H9 (cell line): ENCODE data around the gene TGIF2LX. TPM values are rescaled to one million over a fixed set of nuclear protein-coding genes. Genes with fewer than 3 reads are reported as not detected.
"Not testable (repeated sequence)": the region's sequence is repeated elsewhere in the genome, so short reads cannot be mapped to it uniquely, and the experiment has no call there.

ENCODE experiments used
- DNase-seq: peaks from one replicate; pipeline ENCODE4 v3.0.0-alpha.2; 2017
- H2AFZ ChIP-seq: one replicate; pipeline ENCODE4 v1.6.1; 2013; ENCODE audit warnings: mild to moderate bottlenecking, low read length, control low read depth, moderate library complexity
- H2AK5ac ChIP-seq: 2 replicates; pipeline ENCODE4 v1.6.1; 2013; ENCODE audit warnings: low read length, control low read depth, mixed read lengths; ENCODE audit not compliant: insufficient read length
- H2BK120ac ChIP-seq: one replicate; pipeline ENCODE4 v1.6.1; 2013; ENCODE audit warnings: low read depth, mild to moderate bottlenecking, low read length, control low read depth, inconsistent platforms; ENCODE audit not compliant: poor library complexity, severe bottlenecking
- H2BK12ac ChIP-seq: 2 replicates; pipeline ENCODE4 v1.6.1; 2013; ENCODE audit warnings: low read length, control low read depth, mixed read lengths, low read depth; ENCODE audit not compliant: insufficient read length
- H2BK15ac ChIP-seq: 2 replicates; pipeline ENCODE4 v1.6.1; 2013; ENCODE audit warnings: low read depth, low read length, control low read depth
- H2BK20ac ChIP-seq: one replicate; pipeline ENCODE4 v1.6.1; 2013; ENCODE audit warnings: low read depth, mild to moderate bottlenecking, low read length, control low read depth, inconsistent platforms; ENCODE audit not compliant: poor library complexity, severe bottlenecking
- H2BK5ac ChIP-seq: 2 replicates; pipeline ENCODE4 v1.6.1; 2013; ENCODE audit warnings: low read length, control low read depth, mixed read lengths; ENCODE audit not compliant: insufficient read length
- H3K14ac ChIP-seq: 2 replicates; pipeline ENCODE4 v1.6.1; 2013; ENCODE audit warnings: low read length, control low read depth; ENCODE audit not compliant: insufficient read depth
- H3K18ac ChIP-seq: 2 replicates; pipeline ENCODE4 v1.6.1; 2013; ENCODE audit warnings: low read depth, mild to moderate bottlenecking, mixed read lengths, low read length, control low read depth; ENCODE audit not compliant: insufficient read length
- H3K23ac ChIP-seq: 2 replicates; pipeline ENCODE4 v1.6.1; 2013; ENCODE audit warnings: low read length, control low read depth, mixed read lengths, low read depth; ENCODE audit not compliant: insufficient read length
- H3K23me2 ChIP-seq: 2 replicates; pipeline ENCODE4 v1.6.1; 2013; ENCODE audit warnings: low read depth, mild to moderate bottlenecking, mixed read lengths, low read length, control low read depth; ENCODE audit not compliant: insufficient read length, poor library complexity, severe bottlenecking
- H3K27ac ChIP-seq: 2 replicates; pipeline ENCODE4 v1.5.1; 2013; ENCODE audit warnings: low read length, control low read depth, mixed read lengths, low read depth; ENCODE audit not compliant: insufficient read length
- H3K27me3 ChIP-seq: 2 replicates; pipeline ENCODE4 v1.6.1; 2013; ENCODE audit warnings: low read length, control low read depth, inconsistent platforms; ENCODE audit not compliant: insufficient read depth
- H3K4ac ChIP-seq: 2 replicates; pipeline ENCODE4 v1.6.1; 2013; ENCODE audit warnings: low read depth, mild to moderate bottlenecking, control low read depth, inconsistent platforms, low read length, moderate library complexity
- H3K4me1 ChIP-seq: 2 replicates; pipeline ENCODE4 v1.6.1; 2013; ENCODE audit warnings: low read length, control low read depth, inconsistent platforms; ENCODE audit not compliant: insufficient read depth
- H3K4me2 ChIP-seq: 2 replicates; pipeline ENCODE4 v1.6.1; 2013; ENCODE audit warnings: low read length, control low read depth, mixed read lengths; ENCODE audit not compliant: insufficient read length, insufficient read depth
- H3K56ac ChIP-seq: 2 replicates; pipeline ENCODE4 v1.6.1; 2013; ENCODE audit warnings: low read depth, mild to moderate bottlenecking, mixed read lengths, low read length, control low read depth; ENCODE audit not compliant: insufficient read length
- H3K79me1 ChIP-seq: 2 replicates; pipeline ENCODE4 v1.6.1; 2013; ENCODE audit warnings: low read depth, mild to moderate bottlenecking, moderate library complexity, low read length, control low read depth, inconsistent platforms; ENCODE audit not compliant: insufficient read depth, poor library complexity, severe bottlenecking
- H3K79me2 ChIP-seq: 2 replicates; pipeline ENCODE4 v1.6.1; 2013; ENCODE audit warnings: low read length, control low read depth, inconsistent platforms; ENCODE audit not compliant: insufficient read depth
- H3K9ac ChIP-seq: 2 replicates; pipeline ENCODE4 v1.6.1; 2013; ENCODE audit warnings: low read length, control low read depth, mixed read lengths; ENCODE audit not compliant: insufficient read length; ENCODE audit errors: extremely low read depth
- H3K9me3 ChIP-seq: one replicate; pipeline ENCODE4 v1.6.1; 2013; ENCODE audit warnings: low read depth, low read length, inconsistent platforms; ENCODE audit not compliant: control insufficient read depth
- H3T11ph ChIP-seq: one replicate; pipeline ENCODE4 v1.6.1; 2013; ENCODE audit warnings: mild to moderate bottlenecking, low read length, control low read depth, inconsistent platforms
- H4K20me1 ChIP-seq: one replicate; pipeline ENCODE4 v1.6.1; 2013; ENCODE audit not compliant: control insufficient read depth, insufficient read length, insufficient read depth
- H4K5ac ChIP-seq: 2 replicates; pipeline ENCODE4 v1.6.1; 2013; ENCODE audit warnings: low read depth, mild to moderate bottlenecking, mixed read lengths, low read length, control low read depth; ENCODE audit not compliant: insufficient read length
- H4K8ac ChIP-seq: replicated peaks from 2 replicates; pipeline ENCODE4 v1.6.1; 2013; ENCODE audit warnings: low read length, control low read depth, mixed read lengths, low read depth; ENCODE audit not compliant: insufficient read length
- H4K91ac ChIP-seq: 2 replicates; pipeline ENCODE4 v1.6.1; 2013; ENCODE audit warnings: low read depth, mild to moderate bottlenecking, moderate library complexity, mixed read lengths, low read length, control low read depth; ENCODE audit not compliant: insufficient read length
- H3K27ac Mint-ChIP-seq, 3 experiments: 2 replicates in 2 of 3; 3 replicates in 1 of 3; pipeline ENCODE4 v1.8.0; 2020 to 2021; ENCODE audit warnings: mixed read lengths in 3 of 3, mild to moderate bottlenecking in 1 of 3, moderate library complexity in 1 of 3
- H3K27me3 Mint-ChIP-seq: 2 replicates; pipeline ENCODE4 v1.8.0; 2021; ENCODE audit warnings: low read depth, mild to moderate bottlenecking, moderate library complexity, mixed read lengths
- H3K36me3 Mint-ChIP-seq, 3 experiments: 2 replicates in 2 of 3; 3 replicates in 1 of 3; pipeline ENCODE4 v1.8.0; 2020 to 2021; ENCODE audit warnings: low read depth in 3 of 3, mixed read lengths in 3 of 3; ENCODE audit not compliant: insufficient read depth in 1 of 3
- H3K4me1 Mint-ChIP-seq, 2 experiments: 2 replicates each; pipeline ENCODE4 v1.8.0; 2020; ENCODE audit warnings: mixed read lengths in 2 of 2
- H3K4me3 Mint-ChIP-seq, 2 experiments: 2 replicates in 1 of 2; 3 replicates in 1 of 2; pipeline ENCODE4 v1.8.0; 2020 to 2021; ENCODE audit warnings: mild to moderate bottlenecking in 2 of 2, mixed read lengths in 2 of 2, moderate library complexity in 1 of 2
- H3K9me3 Mint-ChIP-seq, 2 experiments: 2 replicates in 1 of 2; 3 replicates in 1 of 2; pipeline ENCODE4 v1.8.0; 2020; ENCODE audit warnings: mild to moderate bottlenecking in 2 of 2, mixed read lengths in 2 of 2, moderate library complexity in 1 of 2
- WGBS: extraction: QIAGEN DNeasy Blood & Tissue Kit; methylation state at CpG from one replicate; pipeline ENCODE4 v1.1.7; 2013; ENCODE audit warnings: missing lambda C conversion rate, low lambda C conversion rate, mixed read lengths; ENCODE audit not compliant: insufficient read length; ENCODE audit errors: extremely low coverage; 5-methylcytosine and 5-hydroxymethylcytosine counted together
- total RNA-seq: library from RNA; stranded (reverse); gene quantifications from 2 replicates; pipeline ENCODE4 v1.2.1, GENCODE V29; 2021

The TGIF2LX gene
- total RNA-seq, 1 experiment from 2014 or later: not detected

- H2BK5ac ChIP-seq, H3K9me3 Mint-ChIP-seq, H3K36me3 Mint-ChIP-seq, H3K27me3 Mint-ChIP-seq, H4K8ac ChIP-seq, H2BK120ac ChIP-seq, H3K9ac ChIP-seq, H2AK5ac ChIP-seq, H3K9me3 ChIP-seq, H3K23me2 ChIP-seq, H3K27me3 ChIP-seq, H2BK12ac ChIP-seq, H4K5ac ChIP-seq, DNase-seq, H3K4me1 ChIP-seq, H3K27ac Mint-ChIP-seq, H2AFZ ChIP-seq, H3K4ac ChIP-seq, H3K18ac ChIP-seq, H3K4me3 Mint-ChIP-seq, H3K56ac ChIP-seq, H4K20me1 ChIP-seq, H3T11ph ChIP-seq, H3K14ac ChIP-seq, H3K27ac ChIP-seq, H2BK15ac ChIP-seq, H3K4me1 Mint-ChIP-seq, H4K91ac ChIP-seq, H3K23ac ChIP-seq, H3K79me2 ChIP-seq, H2BK20ac ChIP-seq, H3K79me1 ChIP-seq, H3K4me2 ChIP-seq: not testable (repeated sequence)
- no CpG with 5 or more reads among the region's 5 CpGs for WGBS
Observed at GRCh38 chrX:89943077-89943476, 21.4 kb downstream of the TGIF2LX start.

- H3K27me3 Mint-ChIP-seq, H2AFZ ChIP-seq, H3K4me1 Mint-ChIP-seq, H3K27ac Mint-ChIP-seq, H2AK5ac ChIP-seq, H4K5ac ChIP-seq, H3K27me3 ChIP-seq, H4K91ac ChIP-seq, H3K36me3 Mint-ChIP-seq, H3K79me1 ChIP-seq, H3K14ac ChIP-seq, H3T11ph ChIP-seq, H3K18ac ChIP-seq, H3K4ac ChIP-seq, H3K79me2 ChIP-seq, H3K56ac ChIP-seq, H4K8ac ChIP-seq, H2BK5ac ChIP-seq, H3K9me3 ChIP-seq, H3K27ac ChIP-seq, DNase-seq, H3K9ac ChIP-seq, H2BK15ac ChIP-seq, H2BK20ac ChIP-seq, H3K23me2 ChIP-seq, H2BK12ac ChIP-seq, H3K4me2 ChIP-seq, H3K4me3 Mint-ChIP-seq, H4K20me1 ChIP-seq, H3K4me1 ChIP-seq, H3K23ac ChIP-seq, H2BK120ac ChIP-seq: not testable (repeated sequence)
- no CpG with 5 or more reads among the region's 24 CpGs for WGBS
- H3K9me3 Mint-ChIP-seq: peaks cover 9 to 18% of the 10 kb centered on the region in 2 experiments; a peak in 4 of 5 replicates
Observed at GRCh38 chrX:89965588-89965987, 43.9 kb downstream of the TGIF2LX start.
